SHP77 (cell line): ENCODE measurements around the gene GRIN1.

Experiments used
- DNase-seq, 2 experiments: peaks; one replicate each; lab custom pipeline; 2025; lab: John Stamatoyannopoulos, UW

GRIN1 gene

DNA sequence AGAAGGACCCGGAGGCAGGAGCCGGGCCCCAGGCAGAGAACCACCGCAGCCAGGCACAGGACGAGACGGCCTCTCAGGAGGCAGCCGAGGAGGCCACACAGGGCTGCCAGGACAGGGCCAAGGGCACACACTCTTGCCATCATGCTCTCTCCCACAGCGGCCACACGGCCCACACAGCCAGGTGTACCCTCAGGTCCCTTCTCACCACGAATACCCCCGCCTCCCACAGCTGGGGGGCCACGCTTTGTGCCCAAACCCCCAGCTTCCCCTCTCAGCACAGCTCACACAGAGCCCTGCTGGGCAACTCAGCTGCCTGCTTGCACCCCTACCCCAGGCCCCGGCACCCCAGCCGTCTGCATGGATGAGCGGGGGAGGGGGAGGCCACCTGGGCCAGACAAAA lies 54.8 kb downstream of the GRIN1 start:
- no peak for DNase-seq

GRCh38 chr9:137194388-137194787 lies 55.4 kb downstream of the GRIN1 start:
- no peak for DNase-seq

DNA sequence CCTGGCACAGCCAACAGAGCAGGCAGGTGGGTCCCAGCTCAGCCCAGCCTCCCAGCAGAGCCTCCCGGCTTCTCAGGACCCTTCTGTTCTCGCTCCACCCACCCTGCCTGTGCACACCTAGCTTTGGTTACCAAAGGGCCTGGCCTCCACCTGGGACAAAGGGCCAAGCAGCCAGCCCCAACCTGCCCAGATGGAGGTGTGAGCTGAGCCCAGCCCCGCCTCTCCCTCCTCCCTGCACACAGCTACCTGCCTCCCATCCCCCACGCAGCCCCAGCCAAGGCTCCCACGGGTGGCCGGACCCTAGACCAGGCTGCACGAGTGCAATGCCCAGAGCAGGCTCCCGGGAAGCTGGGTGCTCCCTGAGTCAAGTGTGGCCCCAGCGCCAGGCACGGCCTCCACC lies 56.0 kb downstream of the GRIN1 start:
- DNase-seq: no peak

- DNase-seq: peak; percentile 48 to 62
Observed at GRCh38 chr9:137195525-137196220, 56.7 kb downstream of the GRIN1 start.

DNA sequence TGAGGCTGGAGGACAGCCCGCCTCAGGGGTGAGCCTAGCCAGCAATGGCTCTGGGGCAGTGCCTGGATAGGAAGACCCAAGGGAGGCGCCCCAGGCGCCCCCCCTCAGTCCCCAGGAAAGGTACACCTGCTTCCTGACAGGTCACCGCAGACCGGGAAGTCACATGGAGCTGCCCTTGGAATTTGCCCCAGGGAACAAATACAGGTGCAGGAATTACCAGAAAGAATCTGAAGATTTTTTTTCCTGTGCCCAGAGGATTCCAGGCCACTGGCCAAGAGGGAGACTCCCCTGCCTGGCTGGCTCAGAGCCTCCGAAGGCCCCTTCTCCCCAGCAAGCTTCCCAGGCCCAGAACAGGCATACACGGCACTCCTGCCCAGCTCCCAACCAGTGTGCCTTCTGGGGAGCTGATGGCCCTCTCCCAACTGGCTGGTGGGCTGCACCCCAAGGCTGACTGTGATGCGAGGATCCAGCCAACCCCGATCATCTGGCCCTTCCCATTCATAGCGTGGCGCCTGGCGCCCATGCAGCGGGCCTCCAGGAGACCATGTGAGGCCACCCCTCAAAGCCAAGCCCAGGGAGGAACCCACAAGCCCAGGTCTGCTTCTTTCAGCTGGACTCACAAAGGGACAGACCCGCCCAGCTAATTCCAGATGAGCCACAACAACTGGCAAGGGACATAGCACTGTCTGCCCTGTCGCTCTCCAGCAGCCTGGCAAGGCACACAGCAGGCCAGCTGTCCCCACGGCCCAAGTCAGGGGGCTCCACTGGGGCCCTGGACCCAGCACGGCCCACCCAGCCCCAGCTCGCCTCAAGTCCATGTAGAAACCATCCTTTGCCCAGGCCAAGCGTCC lies 59.3 kb downstream of the GRIN1 start:
- DNase-seq: no peak

DNA sequence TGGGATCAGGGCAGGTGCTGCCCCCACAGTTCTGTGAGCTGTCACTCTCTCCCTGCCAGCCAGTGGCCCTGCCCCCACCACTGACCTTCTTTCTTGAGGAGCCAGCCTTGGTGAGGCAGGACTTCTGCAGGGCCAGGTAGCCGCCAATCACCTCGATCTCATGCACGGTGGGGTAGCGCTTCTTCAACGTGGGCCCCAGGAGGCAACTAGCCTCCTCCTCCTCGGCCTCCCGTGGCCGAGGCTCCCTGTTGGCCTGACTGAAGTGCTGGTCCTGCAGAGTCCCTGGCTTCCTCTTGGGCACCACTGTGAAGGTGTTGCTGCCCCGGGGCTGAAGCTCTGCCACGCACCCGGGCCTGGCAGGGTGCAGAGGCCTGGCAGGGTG lies 59.9 kb downstream of the GRIN1 start:
- no peak for DNase-seq

- DNase-seq: no peak
Observed at GRCh38 chr9:137199411-137200121, 60.6 kb downstream of the GRIN1 start.

DNA sequence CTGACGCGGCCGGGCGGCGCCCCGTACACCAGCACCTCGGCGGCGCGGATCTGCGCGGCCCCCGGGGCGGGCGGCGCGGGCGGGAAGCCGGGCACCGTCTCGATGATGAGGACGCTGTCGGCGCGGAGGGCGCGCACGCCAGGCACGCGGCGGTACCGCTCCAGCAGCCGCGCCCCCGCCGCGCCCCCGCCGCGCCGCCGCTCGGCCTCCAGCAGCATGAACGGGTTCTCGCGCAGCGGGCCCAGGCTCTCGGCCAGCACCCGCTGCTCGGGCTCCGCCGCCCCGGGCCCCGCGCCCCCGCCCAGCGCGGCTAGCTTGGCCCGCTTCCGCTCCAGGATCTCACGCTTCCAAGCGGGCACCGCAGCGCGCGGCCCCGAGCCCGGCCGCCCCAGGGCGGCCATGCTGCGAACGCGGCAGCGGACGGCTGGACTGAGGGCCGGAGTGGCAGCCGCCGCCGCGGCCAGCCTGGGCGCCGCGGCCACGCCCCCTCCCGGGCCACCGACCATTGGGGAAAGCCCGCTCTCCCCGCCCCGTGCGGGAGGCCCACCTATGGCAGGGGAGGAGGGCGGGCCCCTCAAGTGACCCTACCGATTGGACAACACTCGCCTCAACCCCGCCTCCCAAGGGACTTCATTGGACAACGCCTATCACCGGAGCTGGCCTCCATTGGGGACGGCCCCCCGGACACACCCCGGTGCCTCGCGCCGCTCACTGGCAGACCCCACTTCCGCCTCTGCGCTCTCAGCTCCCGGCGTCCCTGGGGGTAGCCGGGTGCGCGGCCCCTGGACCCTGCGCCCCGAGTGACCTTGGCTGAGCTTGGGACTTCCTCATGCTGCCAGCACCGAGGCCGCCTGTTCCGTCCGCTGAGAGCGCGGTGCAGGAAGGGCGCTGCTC lies 61.6 kb downstream of the GRIN1 start, which contains the start of gene TPRN:
TSS of gene TPRN (minus strand) at position 431 of the 894 bp plus-strand sequence. CDS start at position 401, 30 bp downstream.
- DNase-seq: peak; percentile 99

GRCh38 chr9:137201205-137201868 lies 62.4 kb downstream of the GRIN1 start:
- DNase-seq: no peak

- no peak for DNase-seq
Observed at GRCh38 chr9:137202966-137203365, 64.0 kb downstream of the GRIN1 start.

GRCh38 chr9:137204731-137205125 lies 65.8 kb downstream of the GRIN1 start:
- DNase-seq: no peak

GRCh38 chr9:137205126-137206069 lies 66.4 kb downstream of the GRIN1 start, which contains the start of the genes NDOR1 and TMEM203:
Gene NDOR1, plus strand, starts transcription at chr9:137205700. Its CDS starts 78 bp downstream, at chr9:137205778.
Gene TMEM203, minus strand, starts transcription at chr9:137205648. Its CDS starts 234 bp downstream, at chr9:137205414.
- peak; percentile 81 to 85 for DNase-seq

DNA sequence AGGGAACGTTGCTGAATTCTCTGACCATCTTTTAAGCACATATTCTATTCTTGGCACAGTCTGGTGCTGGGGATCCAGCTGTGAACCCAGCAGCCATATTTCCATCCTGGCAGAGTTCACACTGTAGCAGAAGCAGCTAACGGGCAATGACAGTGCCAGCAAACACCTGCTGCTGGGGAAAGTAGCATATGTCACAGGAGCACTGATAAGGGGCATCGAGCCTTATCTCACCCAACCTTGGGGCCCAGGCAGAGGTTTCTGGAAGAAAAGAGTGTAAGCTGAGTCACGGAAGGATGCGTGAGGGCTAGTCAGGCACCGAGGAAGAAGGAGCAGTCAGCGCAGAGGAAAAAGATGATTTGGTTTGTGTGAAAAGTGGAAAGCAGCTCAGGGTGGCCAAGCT lies 67.6 kb downstream of the GRIN1 start:
- no peak for DNase-seq

GRCh38 chr9:137211532-137211931 lies 72.6 kb downstream of the GRIN1 start:
- DNase-seq: no peak

DNA sequence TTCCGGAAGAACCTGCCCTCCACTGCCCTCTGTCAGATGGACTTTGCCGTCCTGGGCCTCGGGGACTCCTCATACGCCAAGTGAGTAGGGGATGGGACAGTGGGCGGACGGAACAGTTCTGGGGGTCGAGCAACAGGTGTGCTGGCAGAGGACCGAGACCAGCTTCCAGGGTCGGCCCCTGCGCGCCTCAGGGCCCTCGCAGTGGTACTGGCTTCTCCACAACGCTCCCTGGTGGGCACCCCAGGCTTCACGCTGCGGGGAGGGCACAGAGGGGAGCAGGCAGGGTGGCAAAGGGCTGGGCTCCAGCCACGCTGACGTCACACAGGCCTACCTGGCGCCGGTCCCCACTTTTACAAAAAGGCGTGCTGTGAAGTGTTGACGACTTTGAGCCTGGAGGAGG lies 73.6 kb downstream of the GRIN1 start:
- DNase-seq: no peak

DNA sequence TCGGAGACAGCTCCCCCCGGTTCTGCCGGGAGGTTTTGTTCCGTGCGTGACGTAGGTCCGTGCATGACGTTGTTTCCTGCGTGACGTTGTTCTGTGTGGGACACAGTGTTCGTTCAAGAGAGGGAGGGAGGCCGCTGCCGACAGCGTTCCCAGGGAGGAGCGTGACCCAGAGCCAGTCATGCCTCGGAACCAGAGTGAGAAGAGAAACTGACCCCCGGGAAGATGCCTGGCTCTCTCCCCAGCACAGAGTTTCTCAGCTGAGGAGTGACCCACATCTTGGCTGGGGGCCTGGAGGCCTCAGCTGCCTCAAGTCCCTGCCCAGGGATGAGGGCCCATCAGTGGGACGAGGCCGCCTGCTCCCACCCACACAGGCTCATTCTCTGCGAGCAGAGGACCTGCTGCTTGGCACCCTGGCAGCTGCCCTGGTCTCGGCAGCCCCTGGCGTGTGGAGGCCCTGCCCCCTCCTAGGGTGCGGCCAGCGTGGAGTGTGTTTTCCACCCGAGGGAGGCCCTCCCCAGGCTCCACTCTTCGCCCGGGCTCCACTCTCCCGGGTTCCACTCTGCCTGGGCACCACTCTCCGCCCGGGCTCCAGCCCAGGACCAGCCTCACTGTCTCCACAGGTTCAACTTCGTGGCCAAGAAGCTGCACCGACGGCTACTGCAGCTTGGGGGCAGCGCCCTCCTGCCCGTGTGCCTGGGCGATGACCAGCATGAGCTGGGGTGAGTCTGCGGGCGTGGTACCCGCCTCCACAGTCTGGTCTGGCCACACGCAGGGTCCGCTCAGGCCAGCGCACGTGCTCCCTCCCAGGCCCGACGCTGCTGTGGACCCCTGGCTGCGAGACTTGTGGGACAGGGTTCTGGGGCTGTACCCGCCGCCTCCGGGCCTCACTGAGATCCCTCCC lies 74.5 kb downstream of the GRIN1 start:
- no peak for DNase-seq

DNA sequence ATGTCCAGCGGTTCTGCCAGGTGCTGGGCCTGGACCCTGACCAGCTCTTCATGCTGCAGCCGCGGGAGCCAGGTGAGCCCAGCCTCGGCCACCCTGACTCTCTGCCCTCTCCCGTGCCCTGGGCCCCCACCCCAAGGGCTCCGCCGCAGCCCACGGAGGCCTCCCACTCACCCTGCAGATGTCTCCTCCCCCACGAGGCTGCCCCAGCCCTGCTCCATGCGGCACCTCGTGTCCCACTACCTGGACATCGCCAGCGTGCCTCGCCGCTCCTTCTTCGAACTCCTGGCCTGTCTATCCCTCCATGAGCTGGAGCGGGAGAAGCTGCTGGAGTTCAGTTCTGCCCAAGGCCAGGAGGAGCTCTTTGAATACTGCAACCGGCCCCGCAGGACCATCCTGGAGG lies 75.7 kb downstream of the GRIN1 start:
- DNase-seq: no peak

GRCh38 chr9:137215196-137215986 lies 76.4 kb downstream of the GRIN1 start:
- DNase-seq: no peak
